Hematopoietic multipotent progenitor cell treated with erythropoietin and hydrocortisone succinate and interleukin-3 and kit ligand, for 4 days (in vitro differentiated cells): ENCODE data around the gene ATP11A.
A peak's percentile ranks its signal among the peaks of the same experiment; 100 is the strongest.
"Not testable (repeated sequence)": the region's sequence is repeated elsewhere in the genome, so short reads cannot be mapped to it uniquely, and the experiment has no call there.

ENCODE experiments used
- DNase-seq: peaks from one replicate; pipeline ENCODE4 v3.0.0-alpha.2; 2015

ATP11A gene

DNA sequence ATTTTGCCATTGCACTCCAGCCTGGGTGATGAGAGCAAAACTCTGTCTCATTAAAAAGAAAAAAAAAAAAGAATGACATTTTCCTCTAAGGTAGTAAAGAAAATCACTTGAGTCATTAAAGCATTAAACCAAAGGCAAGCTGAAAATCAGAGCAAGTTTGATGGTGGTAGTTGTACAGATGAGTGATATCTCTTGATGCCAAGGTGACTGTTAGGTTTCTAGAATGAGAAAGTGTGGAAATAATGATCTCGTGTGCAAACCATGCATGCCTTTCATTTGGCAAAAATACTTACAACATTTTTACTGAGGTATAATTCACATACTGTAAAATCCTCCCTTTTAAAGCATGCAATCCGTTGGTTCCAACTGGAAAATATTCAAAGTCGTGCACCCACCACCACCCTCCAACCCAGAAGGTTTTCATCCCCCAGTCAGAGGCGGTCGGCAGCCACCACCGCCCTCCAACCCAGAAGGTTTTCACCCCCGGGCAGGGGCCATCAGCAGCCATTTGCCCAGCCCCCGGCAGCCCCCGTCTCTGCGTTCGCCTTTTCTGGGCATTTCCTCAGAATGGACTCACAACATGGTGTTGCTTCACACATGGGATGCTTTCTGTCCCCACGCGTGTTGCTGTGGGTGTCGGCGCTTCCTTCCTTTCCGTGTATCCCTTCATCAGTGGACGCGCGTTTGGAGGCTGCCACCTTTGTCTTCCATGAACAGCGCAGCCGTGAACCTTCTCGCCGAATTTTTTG, 90.2 kb downstream of the ATP11A start:
- DNase-seq: no peak

DNA sequence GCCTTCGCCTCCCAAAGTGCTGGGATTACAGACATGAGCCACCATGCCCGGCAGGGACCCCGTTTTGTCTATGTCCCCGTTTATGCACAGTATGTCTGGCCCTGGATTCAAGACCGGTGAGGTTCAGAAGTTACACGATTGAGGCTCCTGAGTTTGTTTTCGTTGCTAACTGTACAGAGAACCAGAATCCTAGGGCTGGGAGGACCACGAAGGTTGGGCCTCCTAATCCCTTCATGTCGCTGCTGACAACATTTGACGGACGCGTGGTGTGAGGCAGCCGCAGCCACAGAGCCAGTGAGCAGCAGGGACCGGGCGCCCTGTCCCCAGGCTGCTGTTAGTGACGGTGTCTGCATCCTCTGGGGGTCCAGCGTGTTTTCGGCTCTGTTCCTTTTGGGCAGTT, 91.4 kb downstream of the ATP11A start:
- DNase-seq: no peak

DNA sequence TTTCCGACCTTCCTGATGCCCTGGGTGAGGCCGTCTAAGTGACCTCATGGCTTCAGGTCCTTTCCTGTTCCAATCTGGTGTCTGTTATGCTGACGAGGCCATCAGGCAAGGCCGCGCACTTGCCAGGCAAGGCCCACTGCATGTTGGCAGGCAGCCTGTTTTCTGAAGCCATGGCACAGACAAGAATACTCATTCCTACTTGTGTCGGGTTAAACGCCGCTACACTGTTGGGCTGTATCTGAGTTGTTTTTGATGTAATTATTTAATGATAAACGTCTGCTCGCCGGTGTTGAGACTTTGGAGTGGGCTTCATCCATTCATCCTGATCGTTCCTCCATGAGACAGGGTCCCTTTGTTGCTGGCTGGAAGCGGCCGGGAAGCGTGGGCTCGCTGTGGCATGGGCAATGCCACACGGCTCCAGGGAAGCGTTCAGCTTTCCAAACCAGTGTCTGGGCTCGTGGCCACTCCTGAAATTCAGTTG, 92.1 kb downstream of the ATP11A start:
- DNase-seq: no peak

GRCh38 chr13:112782429-112783010, 92.7 kb downstream of the ATP11A start:
- DNase-seq: no peak

GRCh38 chr13:112783135-112783977, 93.5 kb downstream of the ATP11A start:
- DNase-seq: peak; percentile 33

DNA sequence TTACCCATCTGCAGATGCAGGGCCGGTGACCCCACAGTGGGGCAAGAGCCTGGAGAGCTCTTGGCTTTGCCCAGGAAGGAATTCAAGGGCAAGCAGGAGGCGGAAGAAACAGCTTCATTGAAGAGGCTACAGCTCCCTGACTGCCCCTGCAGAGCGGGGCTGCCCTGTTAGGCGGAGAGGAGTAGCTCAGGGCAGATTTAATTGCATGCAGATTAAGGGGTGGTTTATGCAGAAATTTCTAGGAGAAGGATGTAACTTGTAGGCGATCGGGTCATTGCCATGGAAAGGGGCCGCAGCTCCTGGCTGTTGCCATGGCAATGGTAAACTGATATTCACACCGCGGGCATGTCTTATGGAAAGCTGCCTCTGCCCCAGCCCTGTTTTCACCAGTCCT, 94.1 kb downstream of the ATP11A start:
- no peak for DNase-seq

GRCh38 chr13:112784811-112785482, 95.1 kb downstream of the ATP11A start:
- no peak for DNase-seq

DNA sequence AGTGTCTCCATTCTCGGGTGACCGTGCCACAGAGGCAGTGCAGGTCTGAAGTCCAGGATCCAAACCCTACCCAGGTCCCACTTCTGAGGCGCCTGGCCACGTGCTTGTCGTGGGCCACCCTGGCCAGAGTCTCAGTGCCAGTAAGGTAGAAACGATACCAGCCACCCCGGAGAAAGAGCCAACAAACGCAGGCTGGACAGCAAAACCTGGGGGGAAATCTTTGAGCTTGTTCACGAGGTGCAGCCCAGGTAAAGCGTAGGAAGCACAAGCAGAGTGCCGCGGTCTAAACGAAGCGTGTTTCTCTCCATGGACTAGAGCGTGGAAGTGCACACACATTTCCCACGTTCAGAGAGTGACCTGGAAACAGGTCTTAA, 95.6 kb downstream of the ATP11A start:
- DNase-seq: no peak

GRCh38 chr13:112786810-112787209, 97.0 kb downstream of the ATP11A start:
- not testable (repeated sequence) for DNase-seq

DNA sequence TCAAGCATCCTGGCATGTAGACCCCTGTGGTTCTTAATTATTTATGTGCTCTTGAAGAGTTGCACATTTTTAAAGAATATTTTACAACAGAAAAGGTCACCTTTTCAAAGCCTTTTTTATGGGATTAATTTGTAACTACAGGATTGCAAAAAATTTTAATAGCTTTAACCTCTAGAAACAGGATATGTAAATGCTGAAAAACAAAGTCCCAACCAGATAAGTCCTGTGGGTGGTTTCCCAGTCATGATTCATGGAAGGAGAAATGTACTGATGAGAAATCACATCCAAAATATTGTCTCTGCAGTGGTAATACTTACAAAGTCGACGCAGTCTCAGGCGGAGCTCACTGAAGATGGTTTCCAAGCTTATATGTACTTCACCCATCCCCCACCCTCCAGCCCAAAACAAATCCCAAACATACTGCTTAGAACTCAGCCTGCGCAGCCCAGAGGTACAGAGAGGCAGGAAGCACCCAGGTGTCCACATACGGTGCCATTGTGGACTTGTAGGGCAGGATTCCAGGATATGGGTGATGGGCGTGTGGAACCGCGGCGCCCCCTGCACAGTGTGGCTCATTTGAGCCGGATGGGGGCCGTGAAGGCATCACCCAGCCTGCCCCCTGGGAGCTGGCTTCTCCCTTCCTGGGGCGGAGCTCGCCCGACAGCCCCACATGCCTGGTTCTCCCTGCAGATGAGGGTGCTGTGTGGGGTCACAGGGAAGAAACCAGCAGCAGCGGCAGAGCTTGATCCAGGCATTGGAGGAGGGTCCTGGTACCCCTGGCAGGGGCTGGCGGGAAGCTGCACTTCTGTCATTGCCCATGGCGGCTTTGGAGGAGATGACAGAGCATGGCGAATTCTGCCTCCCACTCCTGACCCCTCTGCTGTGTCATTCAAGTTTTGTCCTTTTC, 101.2 kb downstream of the ATP11A start:
- DNase-seq: no peak

DNA sequence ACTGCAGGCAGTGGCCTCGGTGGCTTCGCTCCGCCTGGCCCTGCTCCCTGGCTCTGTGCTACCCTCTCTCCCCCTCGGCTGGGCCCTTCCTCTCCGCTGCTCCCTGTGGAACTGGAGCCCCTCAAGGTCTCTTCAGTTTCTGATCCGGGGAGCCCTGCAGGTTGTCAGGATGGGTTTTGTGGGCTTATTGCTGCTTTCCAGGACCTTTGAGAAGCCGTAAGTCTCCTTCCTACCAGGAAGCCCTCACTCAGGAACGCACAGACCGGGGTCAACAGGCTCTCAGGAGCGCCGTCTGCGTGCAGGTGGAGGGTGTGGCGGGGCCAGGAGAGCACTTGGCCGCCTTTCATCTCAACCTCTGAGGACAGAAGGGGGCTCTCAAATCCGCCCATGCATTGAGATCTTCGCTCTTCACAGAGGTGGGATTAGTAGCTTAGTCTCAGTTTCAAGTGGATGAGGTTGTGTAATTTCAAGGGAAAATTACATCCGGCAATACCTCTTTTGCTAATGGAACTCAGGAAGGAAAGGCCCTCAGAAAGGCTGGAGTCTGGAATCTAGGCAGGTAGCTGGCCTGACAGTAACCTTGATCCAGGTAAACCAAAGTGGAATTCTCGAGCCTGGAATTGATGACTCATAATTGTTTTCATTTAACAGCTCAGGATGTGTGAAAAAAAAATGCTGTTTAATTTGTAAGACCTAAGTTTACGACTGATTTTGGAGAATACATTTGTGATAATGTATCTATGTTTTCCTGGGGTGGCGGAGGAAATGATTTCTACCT, 102.0 kb downstream of the ATP11A start:
- DNase-seq: no peak

GRCh38 chr13:112792511-112792910, 102.7 kb downstream of the ATP11A start:
- DNase-seq: no peak

- DNase-seq: no peak
Measured at GRCh38 chr13:112793545-112794445, 104.0 kb downstream of the ATP11A start.

DNA sequence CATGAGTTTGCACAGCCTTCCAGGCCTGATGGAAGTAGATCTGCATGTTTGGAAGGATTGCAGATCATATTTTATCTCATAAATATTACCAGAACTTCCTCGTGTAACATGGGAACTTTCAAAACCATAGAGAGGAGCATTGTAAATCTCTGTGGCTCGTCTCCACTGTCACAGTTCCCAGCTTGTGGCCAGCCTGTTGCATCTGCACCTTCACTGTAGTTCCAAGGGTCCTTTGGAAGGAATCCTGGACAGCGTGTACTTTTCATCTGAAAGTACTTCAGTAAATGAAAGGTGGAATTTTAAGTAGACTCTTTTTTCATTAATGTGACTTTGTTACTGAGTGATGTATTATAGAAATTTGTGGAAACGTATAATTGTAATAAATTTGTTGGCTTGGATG, 105.4 kb downstream of the ATP11A start:
- no peak for DNase-seq

- no peak for DNase-seq
Measured at GRCh38 chr13:112796190-112796915, 106.5 kb downstream of the ATP11A start.

- no peak for DNase-seq
Measured at GRCh38 chr13:112799394-112799793, 109.6 kb downstream of the ATP11A start.

- no peak for DNase-seq
Measured at GRCh38 chr13:112800057-112800456, 110.2 kb downstream of the ATP11A start.

GRCh38 chr13:112800807-112801206, 111.0 kb downstream of the ATP11A start:
- not testable (repeated sequence) for DNase-seq

GRCh38 chr13:112802802-112803195, 113.0 kb downstream of the ATP11A start:
- DNase-seq: no peak
